ENCODE results near the gene TP53I11.

DNA sequence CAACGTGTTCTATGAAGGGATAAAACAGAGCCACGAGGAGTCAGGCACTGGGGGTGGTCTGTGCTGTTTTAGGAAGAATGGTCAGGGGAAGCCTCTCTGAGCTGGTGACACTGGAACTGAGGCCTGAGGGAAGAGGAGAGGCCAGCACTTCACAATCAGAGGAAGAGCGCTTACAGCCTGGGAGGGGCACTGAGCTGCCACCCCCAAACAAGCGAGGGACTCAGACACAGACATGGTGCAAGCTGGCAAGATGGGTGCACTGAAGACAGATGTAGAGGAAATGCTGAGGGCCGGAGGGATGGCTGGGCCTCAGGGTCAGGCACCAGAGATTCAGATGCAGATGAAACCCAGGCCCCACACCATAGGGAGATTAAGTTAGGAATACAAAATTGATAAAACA is 40.0 kb upstream of the TP53I11 start:
- TF ChIP-seq, protein P1, sequence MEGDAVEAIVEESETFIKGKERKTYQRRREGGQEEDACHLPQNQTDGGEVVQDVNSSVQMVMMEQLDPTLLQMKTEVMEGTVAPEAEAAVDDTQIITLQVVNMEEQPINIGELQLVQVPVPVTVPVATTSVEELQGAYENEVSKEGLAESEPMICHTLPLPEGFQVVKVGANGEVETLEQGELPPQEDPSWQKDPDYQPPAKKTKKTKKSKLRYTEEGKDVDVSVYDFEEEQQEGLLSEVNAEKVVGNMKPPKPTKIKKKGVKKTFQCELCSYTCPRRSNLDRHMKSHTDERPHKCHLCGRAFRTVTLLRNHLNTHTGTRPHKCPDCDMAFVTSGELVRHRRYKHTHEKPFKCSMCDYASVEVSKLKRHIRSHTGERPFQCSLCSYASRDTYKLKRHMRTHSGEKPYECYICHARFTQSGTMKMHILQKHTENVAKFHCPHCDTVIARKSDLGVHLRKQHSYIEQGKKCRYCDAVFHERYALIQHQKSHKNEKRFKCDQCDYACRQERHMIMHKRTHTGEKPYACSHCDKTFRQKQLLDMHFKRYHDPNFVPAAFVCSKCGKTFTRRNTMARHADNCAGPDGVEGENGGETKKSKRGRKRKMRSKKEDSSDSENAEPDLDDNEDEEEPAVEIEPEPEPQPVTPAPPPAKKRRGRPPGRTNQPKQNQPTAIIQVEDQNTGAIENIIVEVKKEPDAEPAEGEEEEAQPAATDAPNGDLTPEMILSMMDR (IDR thresholded peaks at IDR 0.05): no peak
- TF ChIP-seq POLR2AphosphoS5 (IDR thresholded peaks at IDR 0.05): no peak
- TF ChIP-seq POLR2A (IDR thresholded peaks at IDR 0.05): no peak

All from stomach (tissue), 4 donors.